Heart left ventricle (tissue), 16 donors: ENCODE data around the gene SEPSECS. TPM values are rescaled to one million over a fixed set of nuclear protein-coding genes. Genes with fewer than 3 reads are reported as not detected.
A peak's percentile ranks its signal among the peaks of the same experiment; 100 is the strongest.

ENCODE experiments used
- ATAC-seq, 4 donors: fragments of 200-7000 bp; cut with Tn5 transposase; one replicate each; pipeline ENCODE4 v1.9.1; 2020 to 2022; ENCODE audit warnings: moderate library complexity in 4 of 4, mild to moderate bottlenecking in 3 of 4, moderate number of reproducible peaks in 1 of 4
- DNase-seq, 5 donors: peaks; one replicate each; pipeline ENCODE4 v3.0.0-alpha.2; 2020
- H3K27ac ChIP-seq, 12 donors: fragments of 200-600 bp; sonication (generic) in 4 of 12; one replicate each; pipeline versions ENCODE4 v1.5.0 to v1.8.0; 2016 to 2022; ENCODE audit warnings: mild to moderate bottlenecking in 2 of 12
- H3K27me3 ChIP-seq, 9 donors: fragments of 200-600 bp; sonication (generic) in 2 of 9; one replicate each; pipeline versions ENCODE4 v1.5.1 to v1.8.0; 2016 to 2022; ENCODE audit warnings: mild to moderate bottlenecking in 3 of 9
- H3K36me3 ChIP-seq, 9 donors: fragments of 200-600 bp; sonication (generic) in 2 of 9; one replicate each; pipeline versions ENCODE4 v1.5.0 to v1.8.0; 2018 to 2022; ENCODE audit warnings: mild to moderate bottlenecking in 2 of 9
- H3K4me1 ChIP-seq, 12 donors: fragments of 200-600 bp; sonication (generic) in 4 of 12; one replicate each; pipeline versions ENCODE4 v1.5.0 to v1.8.0; 2016 to 2022; ENCODE audit warnings: mild to moderate bottlenecking in 3 of 12
- H3K4me3 ChIP-seq, 12 donors: fragments of 200-600 bp; sonication (generic) in 4 of 12; one replicate each; pipeline versions ENCODE4 v1.5.0 to v1.8.0; 2017 to 2022; ENCODE audit warnings: mild to moderate bottlenecking in 9 of 12, moderate library complexity in 4 of 12
- H3K9me3 ChIP-seq, 12 donors: fragments of 200-600 bp; sonication (generic) in 4 of 12; one replicate each; pipeline versions ENCODE4 v1.5.0 to v1.8.0; 2016 to 2022; ENCODE audit warnings: mild to moderate bottlenecking in 1 of 12
- POLR2A ChIP-seq, 2 donors: fragments of 450-650 bp; IDR thresholded peaks; one replicate each; pipeline ENCODE4 v1.6.1; 2017; ENCODE audit warnings: antibody characterized with exemption in 2 of 2, mild to moderate bottlenecking in 2 of 2, moderate library complexity in 2 of 2
- WGBS, 4 donors: extraction: QIAGEN DNeasy Blood & Tissue Kit in 2 of 4; methylation state at CpG; one replicate each; pipeline versions ENCODE4 v1.1.5 to v1.1.7; 2013 to 2018; 5-methylcytosine and 5-hydroxymethylcytosine counted together
- intact Hi-C, 10 donors: fragments of 100-400 bp; cut with DNase I; formaldehyde crosslinking; loops; one replicate each; pipeline versions ENCODE4 v1.11.1 to v1.14.2; 2022
- polyA plus RNA-seq, 2 donors: library from polyadenylated mRNA; stranded (reverse); fragments of 200-250 nt; gene quantifications; one replicate each; pipeline ENCODE4 v1.2.3, GENCODE V29; 2013
- total RNA-seq, 9 donors: library from RNA; depleted of rRNA in 2 of 9; stranded (reverse); fragments of >200 nt in 2 of 9; fragmentation: NEBNext Ultra II Directional in 3 of 9; extraction: Animal tissue kit (Norgen Biotek cat#: 25700) in 3 of 9; gene quantifications; one replicate each; pipeline versions ENCODE4 v1.1.0 to v1.2.4, GENCODE V29; 2016 to 2023
- TF ChIP-seq, protein P1 (sequence below), 12 donors: fragments of 200-600 bp; sonication (generic) in 4 of 12; IDR thresholded peaks; one replicate each; pipeline versions ENCODE4 v1.5.0 to v1.8.0; 2018 to 2022; ENCODE audit warnings: antibody characterized with exemption in 12 of 12, mild to moderate bottlenecking in 5 of 12
- donor health status: ischemic (EF 13 %, LVEDD 7.1; RV severe dilation, severe dysfunction).
- donor health status: healthy with polysubstance abuse.
- donor health status: DM: no; HTN: yes; CAD: no.
- donor health status: DM: no; HTN: no; CAD: no.
- donor health status: ischemic (EF 25% LVEDD 6.9; RV normal size, moderate dysfunction).
- donor health status: ischemic (EF 25% LVEDD 5.7; RV mildly dilated, moderate dysfunction).
- donor health status: healthy.
- donor health status: DM: yes; HTN: yes; CAD: no.
- donor health status: ischemic (EF 35%, LVEDD 5.7; RV mildly dilated, moderate dysfunction).
- donor health status: nonischemic (EF 11% LVEDD 7.7; RV severe dilation, severe dysfunction).
- donor health status: DM: yes; HTN: yes; CAD: no.
- donor health status: PGD.
- donor health status: ischemic (EF 29% LVEDD 5.4; RV normal size, mild dysfunction).
- donor health status: nonischemic (EF 23%, LVEDD 6.1; RV moderate dilation, normal function).

SEPSECS gene
- total and polyA plus RNA-seq, 11 donors, result 2.0 to 7.6 (median 5.6) TPM

DNA sequence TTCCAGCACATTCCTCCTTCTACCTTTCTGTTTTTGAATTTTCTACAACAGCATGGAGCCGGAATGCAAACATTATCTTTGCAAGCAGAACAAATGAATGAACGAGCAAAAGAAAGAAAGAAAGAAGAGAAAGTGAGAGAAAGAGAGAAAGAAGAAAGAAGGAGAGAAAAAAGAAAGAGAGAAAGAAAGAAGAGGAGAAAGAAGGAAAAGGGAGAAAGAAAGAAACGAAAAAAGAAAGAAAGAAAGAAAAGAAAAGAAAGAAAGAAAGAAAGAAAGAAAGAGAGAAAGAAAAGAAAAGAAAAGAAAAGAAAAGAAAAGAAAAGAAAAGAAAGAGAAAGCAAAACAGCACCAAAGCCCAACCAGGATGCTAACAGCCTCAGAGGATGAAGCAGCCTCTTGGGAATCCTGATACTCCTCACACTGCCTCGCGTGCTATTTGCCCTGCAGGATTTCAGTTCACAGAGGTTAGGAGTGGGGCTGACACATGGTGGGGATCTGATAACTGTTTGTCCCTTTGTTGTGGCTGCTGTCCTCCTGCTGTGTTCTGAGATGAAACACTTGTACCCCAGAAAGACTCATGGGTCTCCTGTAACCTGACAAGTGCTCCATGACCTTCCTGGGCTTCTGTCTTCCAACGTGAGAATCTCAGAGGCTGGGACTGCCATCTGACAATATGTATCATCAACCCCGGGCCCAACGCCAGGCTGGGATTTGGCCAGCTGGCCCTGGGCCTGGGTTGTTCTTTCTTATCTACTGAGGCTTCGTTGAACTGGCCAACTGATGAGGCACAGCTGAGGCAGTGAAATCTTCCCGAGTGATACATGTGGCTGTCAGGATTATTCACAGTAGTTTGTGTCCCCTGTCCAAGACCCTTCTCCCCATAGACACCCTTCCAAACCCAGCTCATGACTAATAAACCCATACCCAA is 61.0 kb downstream of the SEPSECS start:
- Histone ChIP-seq H3K27me3 (no peaks in the 10 kb centered on the region), H3K9me3 (peaks cover 0 to 8% (median 0%) of the 10 kb centered on the region in 12 donors), H3K36me3 (no peaks in the 10 kb centered on the region), H3K4me3 (no peak overlapping the region), H3K27ac (peak overlapping the region; percentile 40 to 87 (median 79)), H3K4me1 (peaks cover 0 to 37% (median 26%) of the 10 kb centered on the region in 12 donors)
- WGBS, 4 donors, result 20 to 31% (median 28%) methylated on average over 9 to 10 of the region's 10 CpGs
- DNase-seq, result peak; percentile 78 to 89 (median 87)
- ATAC-seq, result peak; percentile 79 to 92 (median 90)
- intact Hi-C loops, result loop anchor here in 1 of 10 donors (10.0 kb wide), 1 partner anchor 64 kb away; the partner anchor contains the start of gene LGI2
- no peak for TF ChIP-seq POLR2A (IDR thresholded peaks at IDR 0.05)
- TF ChIP-seq, protein P1, sequence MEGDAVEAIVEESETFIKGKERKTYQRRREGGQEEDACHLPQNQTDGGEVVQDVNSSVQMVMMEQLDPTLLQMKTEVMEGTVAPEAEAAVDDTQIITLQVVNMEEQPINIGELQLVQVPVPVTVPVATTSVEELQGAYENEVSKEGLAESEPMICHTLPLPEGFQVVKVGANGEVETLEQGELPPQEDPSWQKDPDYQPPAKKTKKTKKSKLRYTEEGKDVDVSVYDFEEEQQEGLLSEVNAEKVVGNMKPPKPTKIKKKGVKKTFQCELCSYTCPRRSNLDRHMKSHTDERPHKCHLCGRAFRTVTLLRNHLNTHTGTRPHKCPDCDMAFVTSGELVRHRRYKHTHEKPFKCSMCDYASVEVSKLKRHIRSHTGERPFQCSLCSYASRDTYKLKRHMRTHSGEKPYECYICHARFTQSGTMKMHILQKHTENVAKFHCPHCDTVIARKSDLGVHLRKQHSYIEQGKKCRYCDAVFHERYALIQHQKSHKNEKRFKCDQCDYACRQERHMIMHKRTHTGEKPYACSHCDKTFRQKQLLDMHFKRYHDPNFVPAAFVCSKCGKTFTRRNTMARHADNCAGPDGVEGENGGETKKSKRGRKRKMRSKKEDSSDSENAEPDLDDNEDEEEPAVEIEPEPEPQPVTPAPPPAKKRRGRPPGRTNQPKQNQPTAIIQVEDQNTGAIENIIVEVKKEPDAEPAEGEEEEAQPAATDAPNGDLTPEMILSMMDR (IDR thresholded peaks at IDR 0.05), result no peak

DNA sequence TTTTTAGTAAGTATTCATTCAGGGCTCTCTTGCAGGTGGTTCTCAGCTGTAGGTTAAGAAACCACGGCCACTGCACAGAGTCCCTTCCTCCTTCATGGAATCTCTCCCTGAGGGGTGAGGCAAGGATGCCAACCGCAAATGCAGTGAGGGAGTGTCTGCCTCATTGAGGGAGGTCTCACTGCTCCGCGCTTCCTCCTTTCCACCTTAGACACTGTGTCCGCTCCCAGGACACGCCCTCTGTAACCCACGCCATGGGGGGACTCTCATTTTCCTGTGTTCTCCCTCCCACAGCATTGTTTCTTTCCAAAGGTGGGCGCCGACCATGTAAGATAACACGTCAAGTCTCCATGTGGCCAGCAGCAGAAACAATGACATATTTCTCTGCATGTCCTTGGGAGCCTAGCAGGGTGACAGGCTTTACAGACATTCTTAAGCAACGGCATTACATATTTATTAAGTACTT is 63.2 kb downstream of the SEPSECS start:
- intact Hi-C loops, result loop anchor here in 1 of 10 donors (10.0 kb wide), 1 partner anchor 62 kb away; the partner anchor contains the start of gene LGI2
- WGBS, 4 donors, result 79 to 88% (median 80%) methylated on average over 11 of the region's 11 CpGs
- DNase-seq, result no peak
- Histone ChIP-seq H3K27ac (no peak overlapping the region), H3K4me3 (no peak overlapping the region), H3K27me3 (no peaks in the 10 kb centered on the region), H3K36me3 (no peaks in the 10 kb centered on the region), H3K4me1 (peaks cover 0 to 24% (median 19%) of the 10 kb centered on the region in 12 donors), H3K9me3 (peaks cover 0 to 13% (median 1%) of the 10 kb centered on the region in 12 donors)
- TF ChIP-seq, protein P1 (IDR thresholded peaks at IDR 0.05), result no peak
- no peak for TF ChIP-seq POLR2A (IDR thresholded peaks at IDR 0.05)
- ATAC-seq, result no peak

DNA sequence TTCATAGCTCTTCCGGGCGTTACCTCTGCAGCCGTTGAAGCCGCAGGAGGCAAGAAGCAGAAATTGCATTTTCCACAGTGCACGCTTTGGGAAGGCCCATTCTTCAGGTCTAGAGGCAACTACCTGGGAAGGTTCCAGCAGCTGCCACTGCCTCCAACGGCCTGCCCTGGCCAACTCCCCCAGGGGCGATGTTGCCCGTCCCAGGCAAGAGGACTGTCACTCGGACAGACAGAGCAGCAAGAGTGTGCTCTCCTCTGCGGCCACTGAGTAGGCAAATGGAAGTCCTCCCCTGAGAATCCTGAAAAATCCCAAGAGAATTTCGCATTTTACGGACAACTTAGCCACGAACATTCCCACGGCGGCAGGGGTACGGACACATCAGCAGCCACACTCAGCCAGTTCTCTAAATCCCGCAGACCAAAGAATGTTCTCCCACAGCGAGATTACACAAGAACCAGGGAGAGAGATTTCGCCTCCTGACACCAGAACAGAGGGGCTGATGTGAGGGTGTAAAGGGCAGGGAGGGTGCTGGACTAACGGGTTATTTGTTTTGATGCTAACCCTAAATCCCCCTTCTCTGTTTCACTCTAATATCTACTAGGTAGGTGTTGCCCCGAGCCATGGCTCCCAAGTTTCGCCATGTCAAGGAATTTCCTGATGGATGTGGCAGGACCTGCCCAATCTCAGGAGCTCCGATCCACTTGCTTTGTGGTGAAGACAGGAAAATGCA is 63.8 kb downstream of the SEPSECS start:
- H3K9me3 ChIP-seq, result peaks cover 0 to 9% (median 1%) of the 10 kb centered on the region in 12 donors
- no peak for TF ChIP-seq POLR2A (IDR thresholded peaks at IDR 0.05)
- TF ChIP-seq, protein P1 (IDR thresholded peaks at IDR 0.05), result no peak
- H3K36me3 ChIP-seq, result no peaks in the 10 kb centered on the region
- DNase-seq (no peak), ATAC-seq (no peak)
- H3K27me3 ChIP-seq, result no peaks in the 10 kb centered on the region
- peak overlapping the region in 2 of 12 donors; percentile 32 to 37 for H3K27ac ChIP-seq
- WGBS, 4 donors, result 90 to 94% (median 93%) methylated on average over 22 to 23 of the region's 23 CpGs
- peaks cover 0 to 27% (median 19%) of the 10 kb centered on the region in 12 donors for H3K4me1 ChIP-seq
- no peak overlapping the region for H3K4me3 ChIP-seq
- intact Hi-C loops, result loop anchor here in 1 of 10 donors (10.0 kb wide), 1 partner anchor 62 kb away; the partner anchor contains the start of gene LGI2
